Muscle of arm (tissue), 12 donors: ENCODE measurements around the gene PRKCA. TPM values are rescaled to one million over a fixed set of nuclear protein-coding genes. Genes with fewer than 3 reads are reported as not detected.

Source experiments
- DNase-seq: peaks from one replicate; pipeline ENCODE4 v3.0.0-alpha.2; 2013
- polyA plus RNA-seq, 12 donors: library from polyadenylated mRNA; unstranded; fragments of 120-200 nt; gene quantifications; one replicate each; pipeline ENCODE4 v1.2.1, GENCODE V29; 2013; ENCODE audit not compliant: insufficient read length in 12 of 12

The PRKCA gene
- polyA plus RNA-seq, 12 donors: 2.5 to 9.1 (median 3.4) TPM; not detected in 1

DNA sequence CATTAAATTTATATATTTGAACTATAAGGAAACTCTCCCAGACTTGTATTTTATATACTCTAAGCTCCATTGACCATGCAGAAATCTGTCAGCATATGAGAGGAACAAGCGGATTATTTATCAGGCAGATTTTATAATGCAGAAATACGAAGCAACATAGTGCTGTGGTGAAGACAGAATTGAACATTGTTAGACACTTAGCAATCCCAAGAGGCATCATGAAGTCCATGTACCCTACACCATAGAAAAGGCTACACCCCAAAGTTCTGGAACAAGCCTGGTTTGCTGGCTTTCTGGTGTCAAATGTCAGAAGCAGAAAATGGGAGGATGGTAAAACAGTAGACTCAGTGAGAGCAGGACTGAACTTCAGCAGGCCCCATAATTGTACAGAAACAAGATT, 241.1 kb downstream of the PRKCA start:
- no peak for DNase-seq

DNA sequence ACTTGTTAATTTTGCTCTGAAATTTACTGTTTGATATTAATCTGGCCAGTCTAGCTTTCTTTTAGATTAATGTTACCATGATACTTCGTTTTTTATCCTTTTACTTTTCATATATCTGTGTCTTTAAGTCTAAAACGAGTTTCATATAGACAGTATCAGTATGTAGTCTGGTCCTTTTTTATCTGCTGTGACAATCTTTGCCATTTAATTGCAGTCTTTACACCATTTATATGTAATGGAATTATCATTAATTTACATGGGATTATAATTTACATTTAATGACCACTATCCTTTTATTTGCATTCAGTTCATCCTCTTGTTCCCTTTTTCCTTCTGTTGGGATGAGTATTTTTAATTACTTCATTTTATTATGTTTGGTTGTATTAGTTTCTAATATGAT, 243.5 kb downstream of the PRKCA start:
- no peak for DNase-seq

DNA sequence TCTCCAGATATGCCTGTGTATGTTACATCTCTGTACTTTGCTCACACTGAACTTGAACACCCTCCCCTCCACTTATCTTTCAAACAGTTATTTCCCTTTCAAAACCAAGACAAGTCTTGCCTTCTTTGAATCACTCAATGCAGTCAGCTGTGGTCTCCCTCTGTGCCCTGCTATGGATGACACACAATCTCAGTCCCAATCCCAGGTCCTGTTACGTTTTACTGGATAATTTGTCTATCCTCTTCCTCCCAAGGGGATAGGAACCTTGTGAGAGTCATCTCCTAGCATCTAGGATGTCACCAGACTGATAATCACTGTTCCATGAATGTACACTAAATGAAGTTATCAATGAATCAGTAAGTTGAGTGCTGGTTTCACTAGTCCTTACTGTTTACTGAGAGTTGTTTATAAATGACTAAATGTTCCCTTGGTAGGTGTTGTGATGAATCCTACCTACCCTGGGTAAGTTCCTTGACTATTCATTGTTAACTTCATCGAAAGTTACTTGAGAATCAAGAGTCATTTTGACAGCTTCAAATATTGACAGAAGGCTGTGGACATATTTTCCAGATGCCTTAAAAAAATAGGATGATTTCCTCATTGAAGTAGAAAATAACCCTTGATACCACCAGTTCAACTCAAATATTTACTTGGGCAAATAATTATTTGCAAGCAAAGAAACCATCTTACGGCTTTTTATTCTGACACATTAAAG, 244.9 kb downstream of the PRKCA start:
- DNase-seq: no peak

DNA sequence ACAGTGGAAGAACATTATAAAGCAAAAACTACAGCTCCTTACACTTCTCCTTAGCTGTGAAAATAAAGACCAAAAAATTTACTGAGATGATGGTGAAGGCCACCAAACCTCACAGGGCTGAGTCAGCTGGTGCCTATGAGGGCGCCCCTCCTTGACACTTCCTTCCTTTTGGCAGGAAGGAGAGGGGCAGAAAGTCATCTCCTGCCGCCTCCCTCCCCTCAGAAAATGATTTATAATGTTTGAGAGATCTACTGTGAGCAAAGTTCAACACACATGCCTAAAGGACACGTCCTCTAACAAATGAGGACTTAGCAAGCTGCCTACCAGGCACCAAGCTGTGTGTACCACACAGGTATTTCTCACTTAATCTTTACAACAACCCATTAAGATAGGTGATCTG, 245.7 kb downstream of the PRKCA start:
- no peak for DNase-seq

DNA sequence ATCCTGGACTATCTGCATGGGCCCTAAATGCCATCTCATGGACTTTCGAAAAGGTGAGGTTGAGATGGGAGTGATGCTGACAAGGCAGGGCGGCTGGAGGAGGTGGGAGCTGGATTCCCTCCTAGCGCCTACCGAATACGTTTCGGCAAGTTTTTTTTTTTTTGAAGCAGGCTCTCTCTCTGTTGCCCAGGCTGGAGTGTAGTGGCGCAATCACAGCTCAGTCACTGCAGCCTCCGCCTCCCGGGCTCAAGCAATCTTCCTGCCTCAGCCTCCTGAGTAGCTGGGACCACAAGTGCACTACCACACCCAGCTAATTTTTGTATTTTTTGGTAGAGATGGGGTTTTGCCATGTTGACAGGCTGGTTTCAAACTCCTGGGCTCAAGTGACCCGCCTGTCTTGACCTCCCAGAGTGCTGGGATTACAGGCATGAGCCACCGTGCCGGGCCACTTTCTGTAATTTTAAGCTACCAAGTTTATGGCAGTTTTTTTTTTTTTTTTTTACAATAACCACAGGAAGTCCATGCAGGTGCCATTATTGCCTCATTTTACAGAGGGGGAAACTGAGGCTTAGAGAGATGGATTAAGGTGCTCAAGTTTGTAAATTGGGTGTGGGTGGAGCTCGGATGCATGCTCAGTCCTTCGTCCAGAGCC, 246.4 kb downstream of the PRKCA start:
- no peak for DNase-seq

GRCh38 chr17:66549311-66549704, 246.9 kb downstream of the PRKCA start:
- no peak for DNase-seq

GRCh38 chr17:66549731-66550207, 247.4 kb downstream of the PRKCA start:
- DNase-seq: no peak

GRCh38 chr17:66551839-66552238, 249.4 kb downstream of the PRKCA start:
- DNase-seq: no peak

DNA sequence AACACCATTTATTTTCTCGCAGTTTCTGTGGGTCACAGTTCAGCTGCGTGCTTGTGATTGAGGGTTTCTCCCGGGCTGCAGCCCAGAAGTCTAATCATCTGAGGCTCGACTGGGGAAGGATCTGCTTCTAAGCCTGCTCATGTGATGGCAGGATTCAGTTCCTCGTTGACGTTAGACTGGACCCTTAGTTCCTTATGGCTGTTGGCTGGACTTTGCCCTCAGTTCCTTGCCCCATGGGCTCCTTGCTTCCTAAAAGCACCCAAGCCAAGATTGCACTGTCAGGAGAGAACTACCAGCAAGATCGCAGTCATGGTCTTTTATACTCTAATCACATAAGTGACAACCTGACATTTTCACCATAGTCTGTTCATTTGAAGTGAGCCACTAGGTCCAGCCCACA, 250.0 kb downstream of the PRKCA start:
- no peak for DNase-seq

GRCh38 chr17:66555605-66556004, 253.2 kb downstream of the PRKCA start:
- no peak for DNase-seq

DNA sequence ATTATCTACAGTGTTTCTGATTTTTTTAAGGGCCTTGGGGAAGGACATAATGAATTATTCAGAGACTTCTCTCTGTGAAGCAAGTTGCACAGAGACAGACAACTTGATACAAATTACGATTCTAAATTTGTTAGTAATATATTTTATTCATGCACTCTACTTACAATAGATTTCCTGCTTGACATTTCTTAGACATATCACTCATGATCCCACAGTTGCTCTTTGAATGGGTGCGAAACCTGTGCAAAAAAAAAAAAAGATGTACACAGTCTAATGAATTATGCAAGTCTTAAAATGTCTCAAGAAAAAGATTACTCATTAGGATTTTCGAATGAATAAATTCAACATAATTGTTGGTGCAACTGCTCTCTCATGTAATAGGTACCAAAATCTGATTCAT, 254.8 kb downstream of the PRKCA start:
- DNase-seq: no peak

GRCh38 chr17:66557886-66558285, 255.5 kb downstream of the PRKCA start:
- DNase-seq: no peak

DNA sequence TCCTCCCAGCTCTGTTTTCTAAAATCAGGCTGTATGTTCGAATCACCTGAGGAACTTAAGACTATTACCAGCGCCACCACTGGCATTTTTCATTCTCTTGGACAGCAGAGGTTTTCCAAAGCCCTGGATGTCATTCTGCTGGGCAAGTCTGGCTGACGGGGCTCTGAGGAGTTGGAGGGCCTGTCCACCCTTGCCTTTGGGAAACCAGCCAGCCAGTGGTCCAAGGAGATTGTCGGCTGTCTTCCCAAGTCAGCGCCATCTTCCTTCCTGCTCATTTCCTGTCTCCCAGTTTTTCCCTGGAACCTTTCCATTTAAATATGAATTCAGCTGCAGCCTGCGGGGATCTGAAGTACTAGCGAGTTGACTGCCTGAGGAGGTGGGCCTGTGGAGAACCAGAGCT, 258.3 kb downstream of the PRKCA start:
- no peak for DNase-seq

GRCh38 chr17:66562119-66562518, 259.7 kb downstream of the PRKCA start:
- DNase-seq: no peak

DNA sequence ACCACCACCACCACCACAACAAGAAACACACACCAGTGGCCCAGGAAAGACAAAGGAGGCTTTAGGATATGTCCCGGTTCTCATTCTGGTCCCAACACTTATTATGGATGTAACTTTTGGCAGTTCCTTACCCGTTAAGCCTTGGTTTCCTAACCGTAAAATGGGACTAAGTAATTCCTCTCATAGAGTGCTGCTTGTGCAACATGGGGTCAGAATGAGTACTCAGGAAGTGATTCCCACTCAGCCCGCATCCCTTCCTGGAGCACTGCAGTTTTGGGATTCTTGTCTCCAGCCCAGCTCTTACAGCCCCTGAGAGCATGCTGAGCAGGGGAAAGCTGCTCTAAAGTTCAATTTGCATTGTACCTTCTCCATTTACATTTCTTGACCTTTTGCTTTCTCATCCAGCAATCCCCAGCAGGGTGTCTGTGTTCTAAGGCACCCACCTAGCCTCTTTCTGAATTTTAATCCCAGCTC, 262.6 kb downstream of the PRKCA start:
- DNase-seq: no peak

GRCh38 chr17:66567234-66568170, 265.1 kb downstream of the PRKCA start:
- DNase-seq: peak; percentile 71

DNA sequence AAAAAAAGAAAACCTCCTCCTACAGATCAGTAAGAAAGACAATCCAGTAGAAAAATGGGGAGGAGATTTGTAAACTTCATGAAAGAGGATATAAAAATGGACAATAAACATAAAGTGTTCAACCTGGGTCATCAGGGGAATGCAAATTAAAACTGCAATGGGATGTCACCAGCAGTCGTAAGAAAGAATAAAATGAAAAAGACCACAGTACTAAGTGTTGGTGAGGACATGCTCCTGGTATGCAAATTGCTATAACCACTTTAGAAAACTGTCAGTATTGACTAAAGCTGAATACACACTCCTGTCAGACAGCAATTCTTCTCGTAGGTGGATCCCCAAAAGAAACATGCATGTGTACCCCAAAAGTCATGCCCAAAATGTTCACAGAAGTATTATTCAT, 267.2 kb downstream of the PRKCA start:
- no peak for DNase-seq

DNA sequence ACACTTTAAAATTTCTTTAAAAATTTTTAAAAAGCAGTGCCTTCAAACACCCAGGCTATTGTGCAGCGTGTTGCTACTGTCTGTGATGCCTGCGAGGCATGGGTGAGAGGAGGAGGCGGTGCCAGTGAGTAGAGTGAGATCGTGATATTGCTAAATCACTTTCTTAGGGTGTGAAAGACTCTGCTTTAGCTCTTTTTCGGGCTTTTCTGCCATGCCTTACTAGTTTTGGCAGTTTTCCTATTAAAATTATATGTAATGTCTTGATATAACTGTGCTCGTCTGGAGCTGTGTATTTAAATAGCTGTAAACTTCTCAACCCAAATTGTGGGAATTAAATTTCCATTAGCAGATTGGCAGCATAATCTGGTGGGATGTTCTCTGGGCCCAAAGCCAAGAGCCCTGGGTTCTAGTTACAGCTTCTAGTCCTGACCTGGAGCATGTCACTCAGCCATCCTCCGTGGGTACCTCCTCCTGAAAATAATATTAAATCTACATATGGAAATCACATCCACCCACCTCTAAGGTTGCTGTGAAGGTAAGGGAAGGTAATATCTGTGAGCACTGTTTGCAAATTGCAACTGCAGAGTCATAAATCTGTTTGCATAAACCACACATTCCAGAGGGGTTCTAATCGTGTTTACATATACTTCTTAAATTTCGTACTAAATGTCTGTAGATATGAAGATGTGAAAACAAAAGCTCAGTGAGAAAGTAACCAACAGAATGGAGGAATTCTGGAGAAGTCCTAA, 268.2 kb downstream of the PRKCA start:
- no peak for DNase-seq

DNA sequence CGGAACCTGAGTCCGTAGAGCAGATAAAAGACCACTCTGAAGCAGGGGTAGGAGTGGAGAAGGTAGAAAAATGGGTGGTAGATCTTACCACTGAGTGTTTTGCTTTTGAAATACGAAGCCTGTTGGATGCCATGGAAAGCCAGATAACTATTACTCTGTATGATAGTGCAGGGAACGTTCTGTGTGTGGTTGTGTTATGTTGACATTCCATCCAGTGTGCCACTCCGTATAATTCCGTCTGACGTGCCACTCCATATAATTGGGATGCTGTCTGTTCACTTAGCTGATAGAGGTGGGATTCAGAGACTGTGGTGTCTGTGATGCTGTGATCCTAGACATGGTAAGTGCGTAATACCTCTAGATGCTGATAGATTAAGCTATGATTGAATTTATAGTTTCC, 269.3 kb downstream of the PRKCA start:
- DNase-seq: no peak

DNA sequence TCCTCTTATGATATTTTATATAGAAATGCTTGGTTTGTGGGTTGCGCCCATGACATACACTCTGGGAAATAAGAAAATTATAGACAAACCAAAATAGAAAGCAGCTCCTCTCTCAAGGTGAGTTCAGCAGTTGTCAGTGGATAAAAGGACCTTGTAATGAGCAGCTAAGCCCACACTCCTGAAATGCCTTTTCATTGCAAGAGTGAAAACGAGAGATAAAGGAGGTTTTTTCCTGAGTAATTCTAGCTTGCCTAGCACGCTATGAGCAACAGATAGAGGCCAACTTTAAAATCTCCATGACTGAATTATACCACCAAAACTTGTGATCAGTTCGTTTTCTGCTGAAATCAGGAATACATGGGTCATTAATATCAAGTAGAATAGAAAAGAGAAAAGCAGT, 270.7 kb downstream of the PRKCA start:
- DNase-seq: no peak

DNA sequence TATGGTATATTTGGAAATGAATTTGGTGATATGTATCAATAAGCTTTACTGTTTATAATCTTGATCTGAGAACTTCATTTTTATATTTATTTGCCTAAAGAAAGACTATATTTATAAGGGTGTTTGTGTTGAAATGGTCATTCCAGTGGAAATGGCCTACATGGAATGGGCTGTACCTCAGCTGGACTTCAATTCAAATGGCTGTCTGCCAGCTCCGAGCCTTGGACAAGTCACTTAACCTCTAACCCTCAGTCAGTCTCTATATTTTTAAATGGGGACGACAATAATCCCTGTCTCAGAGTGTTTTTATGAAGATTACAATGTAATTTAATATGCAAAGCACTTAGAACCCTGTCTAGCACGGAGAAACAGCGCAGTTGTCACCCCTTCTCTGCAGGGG, 271.7 kb downstream of the PRKCA start:
- DNase-seq: no peak

DNA sequence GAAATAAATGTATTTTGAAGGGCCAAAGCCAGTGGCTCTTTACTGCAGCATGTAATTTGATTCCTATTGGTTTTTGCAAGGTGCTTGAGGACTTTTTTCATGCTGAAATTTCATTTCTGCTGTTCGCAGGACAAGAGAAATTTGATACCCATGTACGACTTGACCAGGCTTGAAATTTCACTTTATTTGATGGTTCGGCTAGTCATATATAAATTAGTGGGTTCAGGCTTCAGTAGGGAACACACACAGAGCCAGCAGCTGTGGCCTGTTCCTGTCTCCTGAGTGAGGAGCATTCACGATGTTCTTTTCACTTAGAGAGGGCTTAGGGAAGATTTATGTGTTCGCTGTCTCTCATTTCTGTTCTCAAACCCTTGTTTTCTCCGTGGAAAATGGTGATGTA, 274.1 kb downstream of the PRKCA start:
- DNase-seq: no peak
